ENCODE data around the gene FKBP1B. TPM values are rescaled to one million over a fixed set of nuclear protein-coding genes. Genes with fewer than 3 reads are reported as not detected.
A peak's percentile ranks its signal among the peaks of the same experiment; 100 is the strongest.
"Not testable (repeated sequence)": the region's sequence is repeated elsewhere in the genome, so short reads cannot be mapped to it uniquely, and the experiment has no call there.

The FKBP1B gene
- total RNA-seq, 1 donor from 2014 or later, result 31.1 TPM

- peak within 1 kb of the TSS; percentile 68 for H3K4me3 Mint-ChIP-seq (ENCODE audit: unreplicated experiment)
- peak; percentile 31 for DNase-seq (ENCODE audit: low spot score)
- H3K27ac Mint-ChIP-seq (ENCODE audit: unreplicated experiment), result no peak within 1 kb of the TSS
- H3K4me1 Mint-ChIP-seq (ENCODE audit: unreplicated experiment), result peaks cover 15% of the 10 kb centered on the region
- peaks cover 8% of the 10 kb centered on the region for H3K27me3 Mint-ChIP-seq (ENCODE audit: unreplicated experiment)
- no peak for TF ChIP-seq CTCF (IDR thresholded peaks at IDR 0.05; ENCODE audit: unreplicated experiment)
- no peaks in the 10 kb centered on the region for H3K9me3 Mint-ChIP-seq (ENCODE audit: unreplicated experiment)
- no peaks in the 10 kb centered on the region for H3K36me3 Mint-ChIP-seq (ENCODE audit: low read depth, unreplicated experiment)
Measured at GRCh38 chr2:24009680-24010476, 39.7 kb upstream of the FKBP1B start, which contains the start of gene MFSD2B. Gene MFSD2B, plus strand, starts transcription at chr2:24010085. Its CDS starts 12 bp downstream, at chr2:24010097.

GRCh38 chr2:24010477-24011249, 38.9 kb upstream of the FKBP1B start:
- no peak for TF ChIP-seq CTCF (IDR thresholded peaks at IDR 0.05; ENCODE audit: unreplicated experiment)
- DNase-seq (ENCODE audit: low spot score), result no peak
- Mint-ChIP-seq H3K27me3 (ENCODE audit: unreplicated experiment) (peaks cover 8% of the 10 kb centered on the region), H3K4me1 (ENCODE audit: unreplicated experiment) (peaks cover 15% of the 10 kb centered on the region), H3K4me3 (ENCODE audit: unreplicated experiment) (peak overlapping the region; percentile 25), H3K27ac (ENCODE audit: unreplicated experiment) (no peak overlapping the region), H3K9me3 (ENCODE audit: unreplicated experiment) (no peaks in the 10 kb centered on the region), H3K36me3 (ENCODE audit: low read depth, unreplicated experiment) (no peaks in the 10 kb centered on the region)

- H3K27ac Mint-ChIP-seq (ENCODE audit: unreplicated experiment), result peak overlapping the region; percentile 61
- H3K27me3 Mint-ChIP-seq (ENCODE audit: unreplicated experiment), result peaks cover 8% of the 10 kb centered on the region
- DNase-seq (ENCODE audit: low spot score), result no peak
- no peak for TF ChIP-seq CTCF (IDR thresholded peaks at IDR 0.05; ENCODE audit: unreplicated experiment)
- H3K36me3 Mint-ChIP-seq (ENCODE audit: low read depth, unreplicated experiment), result no peaks in the 10 kb centered on the region
- H3K4me3 Mint-ChIP-seq (ENCODE audit: unreplicated experiment), result peak overlapping the region; percentile 69
- peaks cover 15% of the 10 kb centered on the region for H3K4me1 Mint-ChIP-seq (ENCODE audit: unreplicated experiment)
- H3K9me3 Mint-ChIP-seq (ENCODE audit: unreplicated experiment), result no peaks in the 10 kb centered on the region
Measured at GRCh38 chr2:24011250-24012104, 38.1 kb upstream of the FKBP1B start.

- Mint-ChIP-seq H3K4me3 (ENCODE audit: unreplicated experiment) (no peak overlapping the region), H3K4me1 (ENCODE audit: unreplicated experiment) (peaks cover 15% of the 10 kb centered on the region), H3K27ac (ENCODE audit: unreplicated experiment) (no peak overlapping the region), H3K36me3 (ENCODE audit: low read depth, unreplicated experiment) (no peaks in the 10 kb centered on the region), H3K9me3 (ENCODE audit: unreplicated experiment) (no peaks in the 10 kb centered on the region), H3K27me3 (ENCODE audit: unreplicated experiment) (peaks cover 8% of the 10 kb centered on the region)
- no peak for TF ChIP-seq CTCF (IDR thresholded peaks at IDR 0.05; ENCODE audit: unreplicated experiment)
- DNase-seq (ENCODE audit: low spot score), result no peak
Measured at GRCh38 chr2:24012521-24013188, 36.9 kb upstream of the FKBP1B start.

GRCh38 chr2:24014902-24015301, 34.6 kb upstream of the FKBP1B start:
- not testable (repeated sequence) for H3K4me3 Mint-ChIP-seq (ENCODE audit: unreplicated experiment); H3K9me3 Mint-ChIP-seq (ENCODE audit: unreplicated experiment); H3K27ac Mint-ChIP-seq (ENCODE audit: unreplicated experiment); H3K27me3 Mint-ChIP-seq (ENCODE audit: unreplicated experiment); DNase-seq (ENCODE audit: low spot score); H3K36me3 Mint-ChIP-seq (ENCODE audit: low read depth, unreplicated experiment)
- H3K4me1 Mint-ChIP-seq (ENCODE audit: unreplicated experiment), result peaks cover 15% of the 10 kb centered on the region

Measured in endothelial cell (in vitro differentiated cells).